A673 (cell line): Measurements from ENCODE around the gene DLK1. TPM values are rescaled to one million over a fixed set of nuclear protein-coding genes. Genes with fewer than 3 reads are reported as not detected.

Experiments used
- BruUV-seq: library from RNA; stranded (reverse); fragments of 400-500 nt; replicated peaks from 2 replicates; lab custom pipeline; 2021; lab: Mats Ljungman, UMichigan
- CTCF ChIA-PET: fragments of 300-600 bp; sonication (Branson Sonifier 250); formaldehyde crosslinking; loops from one replicate; lab custom pipeline; 2022; ENCODE audit warnings: antibody characterized with exemption; lab: Charles Lee
- POLR2A ChIA-PET: fragments of 300-600 bp; sonication (Branson Sonifier 250); formaldehyde crosslinking; loops from one replicate; lab custom pipeline; 2022; ENCODE audit warnings: antibody characterized with exemption; ENCODE audit not compliant: low non-redundant PET; lab: Charles Lee
- DNase-seq: peaks from one replicate; pipeline ENCODE4 v3.0.0-alpha.2; 2015; ENCODE audit warnings: low spot score
- H3K27ac ChIP-seq: fragments of 200-600 bp; sonication (generic); 2 replicates; pipeline ENCODE4 v1.5.1; 2016; ENCODE audit warnings: mixed run types, low read depth, mild to moderate bottlenecking, mixed read lengths, antibody characterized with exemption, low read length; ENCODE audit not compliant: poor library complexity, severe bottlenecking
- H3K27me3 ChIP-seq: fragments of 200-600 bp; sonication (generic); replicated peaks from 2 replicates; pipeline ENCODE4 v1.6.1; 2017; ENCODE audit warnings: mixed run types, low read depth, mild to moderate bottlenecking, mixed read lengths, antibody characterized with exemption, low read length; ENCODE audit not compliant: insufficient read depth, poor library complexity
- H3K36me3 ChIP-seq: fragments of 200-600 bp; sonication (generic); 2 replicates; pipeline ENCODE4 v1.6.1; 2016; ENCODE audit warnings: mixed run types, mild to moderate bottlenecking, mixed read lengths, antibody characterized with exemption, low read length; ENCODE audit not compliant: insufficient read depth, poor library complexity, severe bottlenecking
- H3K4me1 ChIP-seq: fragments of 200-600 bp; sonication (generic); 2 replicates; pipeline ENCODE4 v1.6.1; 2017; ENCODE audit warnings: mixed run types, mild to moderate bottlenecking, mixed read lengths, antibody characterized with exemption, low read length; ENCODE audit not compliant: insufficient read depth, poor library complexity, severe bottlenecking
- H3K4me3 ChIP-seq: fragments of 200-600 bp; sonication (generic); 2 replicates; pipeline ENCODE4 v1.5.1; 2016; ENCODE audit warnings: low read depth, mixed run types, mild to moderate bottlenecking, mixed read lengths, low read length; ENCODE audit not compliant: poor library complexity, severe bottlenecking
- H3K9me3 ChIP-seq: fragments of 200-600 bp; sonication (generic); 2 replicates; pipeline ENCODE4 v1.6.1; 2016; ENCODE audit warnings: mixed run types, low read depth, mild to moderate bottlenecking, mixed read lengths, antibody characterized with exemption, low read length; ENCODE audit not compliant: poor library complexity, severe bottlenecking
- CTCF ChIP-seq: fragments of 300-800, 200-600 bp; sonication (generic); conservative IDR thresholded peaks from 2 replicates; pipeline ENCODE4 v1.5.1; 2017; ENCODE audit warnings: low read depth, mild to moderate bottlenecking, antibody characterized with exemption, low read length, moderate library complexity, mixed read lengths
- EZH2 ChIP-seq: fragments of 200-600 bp; sonication (generic); IDR thresholded peaks from 2 replicates; pipeline ENCODE4 v1.6.1; 2017; ENCODE audit warnings: borderline replicate concordance, low read depth, mild to moderate bottlenecking, mixed read lengths, antibody characterized with exemption, low read length; ENCODE audit not compliant: poor library complexity, severe bottlenecking
- intact Hi-C: fragments of 100-400 bp; cut with micrococcal nuclease; formaldehyde crosslinking; loops from one replicate; pipeline ENCODE4 v1.10.0; 2022; ENCODE audit not compliant: unreplicated experiment
- total RNA-seq: library from RNA; stranded (reverse); gene quantifications from 2 replicates; pipeline ENCODE4 v1.2.3, GENCODE V29; 2021

The DLK1 gene
- total RNA-seq, 1 experiment from 2014 or later = not detected

- Histone ChIP-seq H3K27me3 (no peaks in the 10 kb centered on the region), H3K27ac (no peak overlapping the region), H3K9me3 (no peaks in the 10 kb centered on the region), H3K36me3 (no peaks in the 10 kb centered on the region), H3K4me3 (no peak overlapping the region), H3K4me1 (no peaks in the 10 kb centered on the region)
- TF ChIP-seq CTCF = no peak
- no peak for TF ChIP-seq EZH2
- intact Hi-C loops = no loop called here
- ChIA-PET CTCF (no interaction called here), POLR2A (no interaction called here)
- BruUV-seq = no TSS peak
- no peak for DNase-seq
These were observed 48.7 kb downstream of the DLK1 start for GRCh38 chr14:100775351-100775830.

- ChIA-PET POLR2A (no interaction called here), CTCF (no interaction called here)
- TF ChIP-seq CTCF (no peak), EZH2 (no peak)
- intact Hi-C loops = no loop called here
- BruUV-seq = no TSS peak
- H3K9me3 ChIP-seq = no peaks in the 10 kb centered on the region
- no peak overlapping the region for H3K4me3 ChIP-seq
- H3K27ac ChIP-seq = no peak overlapping the region
- no peaks in the 10 kb centered on the region for H3K27me3 ChIP-seq
- no peak for DNase-seq
- no peaks in the 10 kb centered on the region for H3K4me1 ChIP-seq
- H3K36me3 ChIP-seq = no peaks in the 10 kb centered on the region
These were observed 49.3 kb downstream of the DLK1 start for GRCh38 chr14:100775831-100776591.

- intact Hi-C loops = no loop called here
- no peak overlapping the region for H3K4me3 ChIP-seq
- POLR2A ChIA-PET = no interaction called here
- H3K27me3 ChIP-seq = no peaks in the 10 kb centered on the region
- CTCF ChIA-PET = no interaction called here
- BruUV-seq = no TSS peak
- no peaks in the 10 kb centered on the region for H3K4me1 ChIP-seq
- no peak for TF ChIP-seq CTCF
- no peak for TF ChIP-seq EZH2
- H3K36me3 ChIP-seq = no peaks in the 10 kb centered on the region
- H3K9me3 ChIP-seq = no peaks in the 10 kb centered on the region
- DNase-seq = no peak
- H3K27ac ChIP-seq = no peak overlapping the region
These were observed 50.1 kb downstream of the DLK1 start for GRCh38 chr14:100776681-100777365.
